ENCODE data around the gene MAPK13.
A peak's percentile ranks its signal among the peaks of the same experiment; 100 is the strongest.
"Not testable (repeated sequence)": the region's sequence is repeated elsewhere in the genome, so short reads cannot be mapped to it uniquely, and the experiment has no call there.

Gene MAPK13

DNA sequence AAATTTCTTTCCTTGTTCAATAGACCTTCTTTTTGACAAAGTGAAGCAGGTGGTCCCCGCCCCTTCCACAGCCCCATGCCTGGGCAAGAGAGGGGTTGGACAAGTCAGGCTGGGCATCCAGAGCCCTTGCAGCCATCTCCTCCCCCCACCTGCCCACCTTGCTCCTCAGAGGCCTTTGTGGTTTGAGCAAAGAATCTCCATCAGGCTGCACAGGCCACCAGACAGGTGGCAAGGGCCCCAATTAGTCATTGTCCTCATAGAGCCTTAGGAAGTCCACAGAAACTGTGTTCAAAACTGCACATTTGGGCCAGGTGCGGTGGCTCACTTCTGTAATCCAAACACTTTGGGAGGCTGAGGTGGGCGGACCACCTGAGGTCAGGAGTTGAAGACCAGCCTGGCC lies 1.5 kb upstream of the MAPK13 start:
- DNase-seq: no peak

DNA sequence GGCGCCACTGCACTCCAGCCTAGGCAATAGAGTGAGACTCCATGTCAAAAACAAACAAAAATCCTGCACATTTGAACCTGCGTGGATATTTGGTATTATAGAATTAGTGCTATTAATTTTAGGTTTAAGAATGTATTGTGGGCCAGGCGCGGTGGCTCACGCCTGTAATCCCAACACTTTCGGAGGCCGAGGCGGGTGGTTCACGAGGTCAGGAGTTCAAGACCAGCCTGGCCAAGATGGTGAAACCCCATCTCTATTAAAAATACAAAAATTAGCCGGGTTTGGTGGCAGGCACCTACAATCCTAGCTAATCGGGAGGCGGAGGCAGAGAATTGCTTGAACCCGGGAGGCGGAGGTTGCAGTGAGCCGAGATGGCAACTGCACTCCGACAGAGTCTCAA lies 979 bp upstream of the MAPK13 start:
- DNase-seq: not testable (repeated sequence)

DNA sequence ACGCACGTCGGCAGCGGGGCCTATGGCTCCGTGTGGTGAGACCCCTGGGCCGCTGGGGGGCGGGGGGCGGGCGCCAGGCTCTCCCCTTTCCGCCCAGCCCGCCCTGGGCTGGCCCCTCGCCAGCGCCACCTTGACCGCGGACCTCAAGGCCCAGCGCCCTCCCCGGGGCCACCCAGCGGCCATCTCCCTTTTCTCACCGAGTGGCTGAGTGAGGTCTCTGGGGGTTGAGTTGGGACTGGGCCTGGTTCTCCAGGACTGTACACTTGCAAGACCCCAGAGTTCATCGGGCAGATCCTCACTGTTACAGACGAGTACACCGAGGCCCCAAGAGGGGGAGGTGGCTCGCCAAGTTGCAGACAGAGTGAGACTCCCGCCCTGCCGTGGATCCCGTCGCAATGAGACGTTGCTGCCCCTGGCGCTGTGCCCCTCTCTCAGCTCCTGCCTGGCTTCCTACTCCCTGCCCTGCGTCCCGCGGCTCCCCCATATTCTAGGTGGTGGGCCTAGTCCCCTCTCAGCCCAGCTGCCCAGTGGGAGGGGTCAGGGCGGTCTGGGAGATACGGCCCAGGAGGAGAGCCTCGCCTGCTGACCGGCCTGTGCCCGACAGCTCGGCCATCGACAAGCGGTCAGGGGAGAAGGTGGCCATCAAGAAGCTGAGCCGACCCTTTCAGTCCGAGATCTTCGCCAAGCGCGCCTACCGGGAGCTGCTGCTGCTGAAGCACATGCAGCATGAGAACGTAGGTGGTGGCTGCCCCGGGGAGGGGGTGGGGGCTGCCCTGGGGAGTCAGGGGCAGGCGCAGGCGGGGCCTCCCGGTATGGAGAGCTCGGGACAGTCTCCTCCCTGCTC lies 576 bp downstream of the MAPK13 start:
- peak; percentile 67 for DNase-seq

DNA sequence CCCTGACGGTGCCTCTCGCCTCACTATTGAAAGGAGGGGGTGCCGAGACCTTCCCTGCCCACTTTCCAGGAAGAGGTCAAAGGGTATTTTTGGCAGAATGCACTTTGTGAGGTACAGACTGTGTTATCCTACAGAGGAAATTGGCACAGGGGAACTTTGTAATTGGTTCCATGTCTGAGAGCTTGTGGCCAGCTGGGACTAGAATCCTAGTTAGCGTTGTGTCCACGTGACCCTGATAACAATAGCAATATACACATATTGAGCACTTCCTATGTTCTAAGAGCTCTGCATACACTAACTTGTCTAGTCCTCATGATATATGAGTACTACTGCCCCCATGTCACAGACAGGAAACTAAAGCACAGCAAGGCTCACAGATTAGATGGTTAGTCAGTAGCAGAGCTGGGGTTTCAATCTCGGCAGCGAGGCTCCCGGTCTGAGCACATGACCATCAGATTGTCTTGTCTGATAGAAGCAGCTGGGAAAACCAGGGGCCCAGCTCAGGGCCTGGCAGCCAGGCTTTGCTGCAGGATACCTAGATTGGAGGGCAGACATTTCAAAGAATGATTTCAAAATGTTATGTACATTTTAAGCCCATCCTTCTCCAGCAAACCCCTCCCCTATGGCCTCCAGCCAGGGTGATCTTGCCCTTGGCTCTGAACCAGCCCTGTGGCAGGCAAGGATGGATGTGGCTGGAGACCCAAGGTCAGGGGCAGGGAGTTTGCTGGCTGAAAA lies 1.4 kb downstream of the MAPK13 start:
- peak; percentile 47 for DNase-seq

DNA sequence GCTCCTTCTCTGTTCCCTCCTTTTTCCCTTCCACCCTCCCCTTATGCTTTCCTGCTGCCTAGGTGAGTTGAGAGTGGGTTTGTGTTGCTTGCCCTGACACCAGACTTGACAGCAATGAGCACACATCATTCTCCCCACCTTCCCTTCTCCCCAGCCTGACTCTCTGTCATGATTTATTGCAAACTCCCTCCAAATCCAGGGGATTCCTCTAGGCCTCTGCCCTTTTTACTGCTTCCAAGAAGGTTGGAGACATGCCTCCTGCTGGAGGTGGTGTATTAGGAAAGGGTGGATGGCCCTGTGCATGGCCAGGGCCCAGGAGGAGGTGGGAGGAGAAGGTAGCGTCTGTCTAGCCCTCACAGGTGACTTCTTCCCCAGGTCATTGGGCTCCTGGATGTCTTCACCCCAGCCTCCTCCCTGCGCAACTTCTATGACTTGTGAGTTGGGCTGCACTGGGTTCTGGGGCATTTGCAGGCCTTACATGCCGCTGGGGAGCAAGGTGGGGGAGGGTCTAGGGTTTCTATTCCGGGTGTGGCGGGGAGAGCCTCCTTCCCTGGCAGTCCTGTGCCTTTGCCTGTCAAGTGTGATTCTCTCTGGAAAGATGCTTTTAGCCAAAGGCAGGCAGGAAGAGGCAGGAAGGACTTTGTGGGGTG lies 2.1 kb downstream of the MAPK13 start:
- no peak for DNase-seq

DNA sequence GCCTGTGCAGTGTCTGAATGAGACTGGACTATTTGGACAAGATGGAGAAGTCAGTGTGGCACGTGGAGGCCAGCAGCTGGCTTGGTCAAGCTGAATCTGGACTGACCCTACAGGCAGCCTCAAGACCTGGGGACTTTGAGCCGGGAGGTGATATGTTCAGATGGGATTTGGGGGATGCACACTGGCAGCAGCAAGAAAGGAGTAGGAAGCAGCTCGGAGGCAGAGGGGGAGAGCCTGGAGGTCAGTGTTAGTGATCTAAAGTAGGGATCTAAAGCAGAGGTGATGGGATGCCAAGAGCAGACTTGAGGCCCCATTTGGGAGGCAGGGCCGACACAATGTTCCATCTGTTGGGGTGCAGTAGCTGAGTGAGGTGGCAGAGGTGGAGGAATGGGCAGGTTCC lies 2.8 kb downstream of the MAPK13 start:
- DNase-seq: no peak

DNA sequence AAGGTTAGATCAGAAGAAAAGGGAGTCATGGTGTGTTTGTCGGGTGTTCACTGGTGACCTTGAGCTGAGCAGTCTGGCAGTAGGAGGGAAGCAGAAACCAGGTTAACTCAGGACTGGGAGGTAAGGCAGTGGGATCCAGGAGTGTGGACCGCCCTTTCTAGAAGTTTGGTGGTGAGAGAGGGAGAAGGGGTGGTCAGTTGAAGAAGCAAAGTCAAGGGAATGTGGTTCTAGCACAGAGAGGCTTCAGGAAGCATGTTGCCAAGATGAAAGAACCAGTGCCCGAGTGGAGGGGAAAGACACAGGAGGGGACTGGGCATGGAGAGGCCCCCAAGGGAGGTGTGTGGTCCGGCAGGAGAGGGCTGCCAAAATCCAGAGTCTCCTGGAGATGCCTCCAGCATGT lies 3.6 kb downstream of the MAPK13 start:
- no peak for DNase-seq

DNA sequence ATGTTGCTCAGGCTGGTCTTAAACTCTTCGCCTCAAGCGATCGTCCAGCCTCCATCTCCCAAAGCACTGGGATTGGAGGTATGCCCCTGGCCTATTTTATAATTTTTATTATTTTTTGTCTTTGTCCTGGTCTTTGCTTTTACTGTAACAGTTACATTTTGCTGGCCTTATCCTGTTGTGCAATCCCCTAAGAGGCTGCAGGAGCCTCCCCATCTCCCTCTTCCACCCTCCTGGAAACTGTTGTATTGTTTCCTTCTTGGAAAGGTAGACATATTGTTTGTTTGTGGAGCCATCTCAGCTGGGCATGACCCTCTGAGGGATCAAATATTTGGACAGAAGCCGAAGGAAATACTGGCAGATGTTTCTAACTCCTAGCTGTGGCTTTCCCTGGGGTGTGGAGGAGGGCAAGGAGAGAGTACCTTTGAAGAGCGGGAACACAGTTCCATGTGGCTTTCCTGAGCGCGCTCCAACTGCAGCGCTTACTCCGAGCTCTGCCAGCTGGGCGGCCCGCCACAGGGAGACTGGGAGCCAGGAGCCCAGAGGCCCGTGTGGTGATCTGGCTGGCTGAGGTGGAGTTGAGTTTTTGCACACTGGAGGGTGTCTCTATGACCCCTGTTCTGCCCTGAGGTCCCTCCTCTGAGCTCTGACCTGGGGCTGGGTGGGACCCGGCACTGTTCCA lies 4.9 kb downstream of the MAPK13 start:
- no peak for DNase-seq

DNA sequence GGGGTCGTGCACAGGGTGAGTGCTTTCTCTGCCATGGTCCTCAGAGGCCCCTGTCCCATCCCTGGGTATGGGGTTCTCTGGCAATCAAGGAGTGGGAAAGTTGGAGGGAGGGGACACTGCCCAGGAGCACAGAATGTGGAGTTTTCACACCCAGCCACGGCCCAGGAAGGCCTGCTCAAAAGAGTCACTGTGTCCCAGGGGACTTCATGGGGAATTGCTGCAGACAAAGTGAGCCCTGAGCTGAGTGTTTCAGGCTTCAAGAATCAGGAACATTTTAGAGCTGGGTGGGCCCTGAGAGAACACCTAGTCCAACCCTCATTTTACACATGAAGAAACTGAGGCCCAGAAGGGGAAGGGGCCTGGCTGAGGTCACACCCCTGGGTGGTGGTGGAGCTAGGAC lies 5.7 kb downstream of the MAPK13 start:
- DNase-seq: no peak

DNA sequence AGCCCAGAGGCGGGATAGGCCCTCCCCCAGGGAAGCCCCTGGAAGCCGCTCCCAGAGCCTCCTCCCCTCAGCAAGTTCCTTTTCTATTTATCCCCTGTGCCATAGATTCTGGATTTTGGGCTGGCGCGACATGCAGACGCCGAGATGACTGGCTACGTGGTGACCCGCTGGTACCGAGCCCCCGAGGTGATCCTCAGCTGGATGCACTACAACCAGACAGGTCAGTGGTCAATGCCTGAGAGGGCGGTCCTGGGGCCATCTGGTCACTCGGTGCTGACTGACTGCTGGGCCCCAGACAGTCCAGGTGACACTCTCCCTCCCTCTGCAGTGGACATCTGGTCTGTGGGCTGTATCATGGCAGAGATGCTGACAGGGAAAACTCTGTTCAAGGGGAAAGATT lies 6.2 kb downstream of the MAPK13 start:
- no peak for DNase-seq

DNA sequence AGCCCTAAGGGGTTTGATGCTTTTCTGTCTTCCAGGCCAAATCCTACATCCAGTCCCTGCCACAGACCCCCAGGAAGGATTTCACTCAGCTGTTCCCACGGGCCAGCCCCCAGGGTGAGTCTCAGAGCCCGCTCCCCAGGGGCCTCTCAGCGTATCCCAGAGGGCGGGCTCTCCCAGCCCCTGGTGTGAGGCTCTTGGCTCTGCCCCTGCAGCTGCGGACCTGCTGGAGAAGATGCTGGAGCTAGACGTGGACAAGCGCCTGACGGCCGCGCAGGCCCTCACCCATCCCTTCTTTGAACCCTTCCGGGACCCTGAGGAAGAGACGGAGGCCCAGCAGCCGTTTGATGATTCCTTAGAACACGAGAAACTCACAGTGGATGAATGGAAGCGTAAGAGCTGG lies 8.4 kb downstream of the MAPK13 start:
- DNase-seq: no peak

DNA sequence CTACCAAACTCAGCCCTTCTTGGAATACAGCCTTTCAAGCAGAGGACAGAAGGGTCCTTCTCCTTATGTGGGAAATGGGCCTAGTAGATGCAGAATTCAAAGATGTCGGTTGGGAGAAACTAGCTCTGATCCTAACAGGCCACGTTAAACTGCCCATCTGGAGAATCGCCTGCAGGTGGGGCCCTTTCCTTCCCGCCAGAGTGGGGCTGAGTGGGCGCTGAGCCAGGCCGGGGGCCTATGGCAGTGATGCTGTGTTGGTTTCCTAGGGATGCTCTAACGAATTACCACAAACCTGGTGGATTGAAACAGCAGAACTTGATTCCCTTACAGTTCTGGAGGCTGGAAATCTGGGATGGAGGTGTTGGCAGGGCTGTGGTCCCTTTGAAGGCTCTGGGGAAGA lies 9.1 kb downstream of the MAPK13 start:
- DNase-seq: no peak

DNA sequence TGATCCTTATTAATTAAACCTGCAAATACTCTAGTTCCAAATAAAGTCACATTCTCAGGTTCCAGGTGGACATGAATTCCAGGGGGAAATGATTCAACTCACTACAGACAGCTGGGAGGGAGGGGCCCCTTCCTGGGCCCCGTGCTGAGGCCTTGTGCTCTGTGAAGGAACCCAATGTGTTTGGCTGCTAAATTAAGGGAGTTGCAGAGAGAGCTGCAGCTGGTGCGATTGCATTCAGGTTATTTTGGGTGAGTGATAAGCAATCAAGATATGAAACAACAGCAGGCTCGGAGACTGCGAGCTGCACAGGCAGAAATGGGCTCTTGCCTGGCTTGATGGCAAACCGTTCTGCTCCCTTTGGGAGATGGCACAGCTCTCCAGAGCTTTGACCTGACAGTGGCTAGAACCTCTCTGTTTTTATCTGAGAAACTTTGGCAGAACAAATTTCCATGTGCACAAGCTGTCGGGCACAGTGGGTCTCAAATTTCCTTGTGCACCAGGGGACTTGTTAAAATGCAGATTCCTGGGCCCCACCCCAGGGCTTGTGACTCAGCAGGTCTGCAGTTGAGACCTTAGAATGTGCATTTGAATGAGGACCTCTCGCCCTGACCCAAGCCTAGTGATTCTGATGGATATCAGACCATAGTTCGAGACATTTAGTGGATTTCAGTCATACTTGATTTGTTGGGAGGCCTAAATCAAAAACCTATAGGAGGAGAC lies 9.8 kb downstream of the MAPK13 start:
- DNase-seq: no peak

DNA sequence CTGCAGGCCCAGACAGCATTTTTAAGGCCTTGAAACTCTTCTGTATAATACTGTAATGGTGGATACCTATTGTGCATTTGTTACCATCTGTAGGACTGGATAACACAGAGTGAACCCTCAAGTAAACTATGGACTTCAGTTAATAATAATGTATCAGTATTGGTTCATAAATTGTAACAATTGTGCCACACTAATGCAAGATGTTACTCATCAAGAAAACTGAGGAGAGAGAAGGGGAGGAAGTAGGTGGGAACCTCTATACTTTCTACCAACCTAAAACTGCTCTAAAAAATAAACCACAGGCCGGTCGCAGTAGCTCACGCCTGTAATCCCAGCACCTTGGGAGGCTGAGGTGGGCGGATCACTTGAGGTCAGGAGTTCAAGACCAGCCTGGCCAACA lies 10.8 kb downstream of the MAPK13 start:
- no peak for DNase-seq

DNA sequence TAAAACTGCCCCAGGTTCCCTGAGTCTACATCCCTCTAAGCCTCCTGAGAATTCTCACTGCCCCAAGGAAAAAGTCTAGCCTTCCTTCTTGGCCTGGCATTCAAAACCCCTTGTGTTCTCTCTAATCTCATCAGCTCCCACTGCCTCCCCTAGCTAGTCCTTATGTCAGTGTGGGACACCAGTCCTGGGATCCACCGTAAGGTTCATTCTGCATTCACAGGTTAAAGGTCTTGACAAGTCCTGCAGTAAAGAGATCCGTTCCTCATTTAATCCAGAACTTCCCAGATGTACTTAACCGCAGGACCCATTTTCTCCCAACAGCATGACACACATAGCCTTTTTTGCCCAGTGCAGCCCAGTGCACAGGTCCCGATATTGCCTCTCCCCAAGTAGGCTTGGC lies 11.6 kb downstream of the MAPK13 start:
- no peak for DNase-seq

DNA sequence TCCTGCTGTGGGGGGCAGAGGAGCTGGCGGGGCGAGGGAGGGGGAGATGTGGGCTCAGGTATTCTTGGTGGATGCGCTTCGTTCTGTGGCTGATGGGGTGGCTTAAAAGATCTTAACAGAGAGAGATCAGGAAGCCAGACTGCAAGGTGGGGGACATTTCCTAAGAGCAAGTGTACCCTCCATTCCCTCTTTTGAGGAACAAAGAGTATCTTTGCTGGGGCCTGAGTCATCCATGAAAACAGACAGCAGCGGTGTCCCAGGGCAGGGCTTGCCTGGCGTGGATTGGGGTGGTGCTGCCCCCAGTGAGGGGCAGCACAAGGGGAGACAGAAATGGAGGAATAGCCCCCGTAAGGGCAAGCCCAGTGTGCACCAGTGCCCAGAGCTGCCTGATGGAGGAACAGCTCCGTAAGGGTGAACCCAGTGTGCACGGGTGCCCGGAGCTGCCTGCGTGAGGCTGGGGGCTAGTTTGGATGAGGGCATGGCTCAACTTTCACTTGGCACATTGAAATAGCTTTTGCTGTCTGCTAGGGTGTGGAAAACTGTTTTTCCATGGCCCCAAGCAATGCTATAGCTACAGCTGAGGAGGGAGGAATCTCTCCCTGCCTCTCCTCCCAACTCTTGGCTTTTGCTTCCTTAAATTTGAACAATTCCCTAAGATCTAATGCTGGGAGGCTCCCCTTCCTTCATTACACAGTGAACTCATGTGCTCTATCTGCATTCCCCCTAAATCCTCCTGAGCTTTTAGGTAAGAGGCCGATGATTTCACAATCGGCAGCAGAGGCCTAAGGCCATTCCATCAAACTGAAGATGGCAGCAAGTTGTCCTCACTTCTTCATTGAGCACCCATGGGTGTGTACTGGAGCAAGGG lies 12.9 kb downstream of the MAPK13 start:
- no peak for DNase-seq

DNA sequence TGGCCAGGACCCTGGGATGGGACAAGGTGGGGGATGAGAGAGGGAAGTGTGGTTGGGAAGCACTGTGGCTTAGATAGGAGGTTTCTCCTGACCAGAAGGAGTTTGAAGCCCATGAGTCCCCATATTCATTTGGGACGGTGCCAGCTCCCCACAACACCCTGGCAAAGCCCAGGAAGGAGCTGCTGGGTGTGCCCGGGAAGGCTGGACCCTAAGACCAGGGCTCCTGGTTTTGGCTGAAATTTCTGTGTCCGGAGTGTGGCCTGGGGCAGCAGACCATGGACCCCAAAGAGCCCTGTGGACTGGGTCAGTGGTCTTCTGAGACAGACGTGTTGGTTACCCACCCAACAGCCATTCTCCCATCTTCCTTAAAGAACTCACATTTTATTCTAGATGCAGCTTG lies 15.2 kb downstream of the MAPK13 start:
- DNase-seq: no peak

DNA sequence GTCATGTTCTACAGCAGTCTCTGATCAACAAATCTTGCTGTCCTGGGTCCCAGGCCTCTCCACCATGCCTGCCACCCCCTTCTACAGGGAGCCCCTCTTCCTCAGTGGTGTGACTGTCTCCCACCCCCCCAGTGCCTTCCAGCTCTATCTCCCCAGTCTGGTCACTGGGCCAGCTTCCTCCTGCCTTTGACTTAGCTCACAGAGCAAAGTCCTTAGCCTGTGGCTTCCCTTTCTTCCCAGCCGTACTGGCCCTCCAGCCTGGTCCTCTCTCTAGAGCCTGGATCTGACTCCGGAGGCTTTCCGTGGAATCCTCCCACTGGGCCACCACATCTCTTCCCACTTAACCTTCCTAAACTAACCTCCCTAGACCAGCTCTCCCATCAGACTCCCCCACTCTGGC lies 17.0 kb downstream of the MAPK13 start:
- DNase-seq: no peak

DNA sequence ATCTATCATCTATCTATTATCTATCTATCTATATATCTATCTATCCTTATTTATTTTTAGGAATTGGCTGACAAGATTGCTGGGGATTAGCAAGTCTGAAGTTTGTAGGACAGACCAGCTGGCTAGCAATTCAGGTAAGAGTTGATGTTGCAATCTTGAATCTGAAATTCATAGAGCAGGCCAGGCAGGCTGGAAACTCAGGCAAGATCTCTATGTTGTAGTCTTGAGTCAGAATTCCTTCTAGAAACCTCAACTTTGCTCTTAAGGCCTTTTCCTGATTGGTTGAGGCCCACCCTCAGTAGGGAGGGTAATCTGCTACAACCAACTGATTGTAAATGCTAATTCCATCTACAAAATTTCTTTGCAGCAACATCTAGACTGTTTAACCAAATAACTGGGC lies 19.2 kb downstream of the MAPK13 start:
- DNase-seq: no peak

DNA sequence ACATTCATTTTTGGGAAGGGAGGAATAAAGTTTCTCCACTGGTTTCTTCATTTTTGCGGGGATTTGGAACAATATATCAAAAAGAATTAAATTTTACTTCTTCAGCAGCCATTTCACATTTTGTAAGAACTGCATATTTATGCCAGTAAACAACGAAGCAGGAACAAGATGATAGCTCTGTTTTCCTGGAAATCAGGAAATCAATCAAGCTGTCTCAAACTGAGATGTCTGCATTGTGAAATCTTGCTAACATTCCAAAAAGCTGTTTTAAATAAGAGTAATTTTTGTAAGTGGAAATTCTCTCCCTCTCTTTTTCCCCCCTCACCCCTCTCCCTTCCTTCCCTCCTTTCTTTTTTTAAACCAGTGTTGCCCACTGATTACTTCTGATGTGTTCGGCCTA lies 20.0 kb downstream of the MAPK13 start:
- no peak for DNase-seq

DNA sequence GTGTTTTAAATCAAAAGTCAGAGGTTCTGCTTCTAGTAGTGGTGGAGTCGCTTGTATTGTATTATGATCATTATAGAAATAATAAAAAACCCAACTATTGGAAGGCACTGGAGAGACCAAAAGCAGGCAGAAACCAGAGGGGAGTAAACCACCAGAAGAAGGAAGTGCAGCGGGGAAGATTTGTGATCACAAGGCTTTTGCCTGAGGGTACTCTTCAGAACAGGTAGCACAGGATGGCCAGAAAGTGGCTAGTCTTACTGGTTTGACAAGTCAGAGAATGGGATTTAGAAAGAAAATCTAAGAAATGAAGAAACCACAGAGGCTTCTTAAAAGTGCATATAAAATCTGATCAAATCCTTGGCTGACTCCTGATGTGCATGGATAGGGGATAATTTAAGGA lies 24.0 kb downstream of the MAPK13 start:
- DNase-seq: no peak

DNA sequence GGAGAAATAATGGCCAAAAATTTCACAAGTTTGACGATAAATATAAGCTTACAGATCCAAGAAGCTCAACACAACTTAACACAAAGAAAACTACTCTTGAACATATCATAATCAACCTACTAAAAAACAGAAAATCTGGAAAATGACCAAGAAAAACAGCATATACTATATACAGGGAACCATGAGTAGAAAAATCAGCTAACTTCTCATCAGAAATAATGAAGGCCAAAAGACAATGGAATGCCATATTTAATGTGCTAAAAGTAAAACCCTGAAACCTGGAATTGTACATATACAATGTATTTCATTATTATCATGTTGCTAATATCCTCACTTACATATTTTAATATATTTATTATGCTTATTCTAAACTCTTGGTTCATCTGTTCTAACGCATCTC lies 25.3 kb downstream of the MAPK13 start:
- no peak for DNase-seq

All from activated CD4-positive, CD25-positive, alpha-beta regulatory T cell treated with anti-CD3 and anti-CD28 coated beads, Interleukin-2, amount 50 U/mL, for 72 hours (primary cell).